Activated gamma-delta T cell (primary cell): ENCODE data around the gene PPIP5K1.

Source experiments
- DNase-seq: peaks from one replicate; lab custom pipeline; 2025; lab: John Stamatoyannopoulos, UW

Gene PPIP5K1

DNA sequence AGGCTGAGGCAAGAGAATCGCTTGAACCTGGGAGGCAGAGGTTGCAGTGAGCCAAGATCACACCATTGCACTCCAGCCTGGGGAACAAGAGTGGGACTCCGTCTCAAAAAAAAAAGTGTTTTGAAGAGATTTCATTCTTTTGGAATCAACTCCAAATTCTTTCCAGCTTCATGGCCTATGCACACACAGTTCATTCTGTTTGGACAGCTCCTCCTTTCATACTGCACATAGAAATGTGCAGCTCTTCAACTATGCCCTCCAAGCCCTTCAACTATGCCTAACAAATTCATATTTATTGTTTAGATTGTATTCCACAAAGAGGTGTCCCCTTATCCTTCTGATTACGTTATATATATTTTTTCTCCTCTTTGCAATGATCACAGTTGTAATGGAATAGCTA lies 101.2 kb downstream of the PPIP5K1 start:
- no peak for DNase-seq

DNA sequence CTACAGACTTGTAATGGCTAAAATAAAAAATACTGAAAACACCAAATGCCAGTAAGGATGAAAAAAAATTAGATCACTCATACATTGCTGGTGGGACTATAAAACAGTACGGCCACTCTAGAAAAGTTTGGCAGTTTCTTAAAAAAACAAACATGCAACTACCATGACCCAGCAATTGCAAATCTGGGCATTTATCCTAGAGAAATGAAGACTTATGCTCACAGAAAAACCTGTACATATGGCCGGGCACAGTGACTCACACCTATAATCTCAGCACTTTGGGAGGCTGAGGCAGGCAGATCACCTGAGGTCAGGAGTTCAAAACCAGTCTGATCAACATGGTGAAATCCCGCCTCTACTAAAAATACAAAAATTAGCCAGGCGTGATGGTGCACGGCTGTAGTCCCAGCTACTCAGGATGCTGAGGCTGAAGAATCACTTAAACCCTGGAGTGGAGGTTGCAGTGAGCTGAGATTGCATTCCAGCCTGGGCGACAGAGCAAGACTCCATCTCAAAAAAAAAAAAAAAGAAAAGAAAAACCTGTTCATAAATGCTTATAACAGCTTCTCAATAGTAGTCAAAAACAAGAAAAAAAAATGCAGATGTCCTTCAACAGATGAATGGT lies 102.6 kb downstream of the PPIP5K1 start:
- no peak for DNase-seq

DNA sequence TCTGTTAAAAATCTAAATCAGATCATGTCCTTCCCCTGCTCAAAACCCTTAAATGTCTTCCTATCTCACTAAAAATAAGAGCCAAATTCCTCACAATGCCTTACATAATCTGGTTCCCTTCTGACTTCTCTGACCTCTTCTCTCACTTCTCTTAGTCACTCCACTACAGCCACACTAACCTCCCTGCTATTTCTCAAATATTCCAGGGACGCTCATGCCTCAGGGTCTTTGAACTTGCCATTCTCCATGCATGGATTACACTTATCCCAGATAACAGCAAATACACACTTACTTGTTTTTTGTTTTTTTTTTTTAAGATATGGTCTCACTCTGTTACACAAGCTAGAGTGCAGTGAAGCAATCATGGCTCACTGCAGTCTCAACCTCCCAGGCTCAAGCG lies 105.6 kb downstream of the PPIP5K1 start:
- no peak for DNase-seq
